Kidney epithelial cell (primary cell): Measurements from ENCODE around the gene WDR49. TPM values are rescaled to one million over a fixed set of nuclear protein-coding genes. Genes with fewer than 3 reads are reported as not detected.

Source experiments
- DNase-seq: peaks from one replicate; pipeline ENCODE4 v3.0.0-alpha.2; 2010; ENCODE audit warnings: low read depth
- H3K27me3 ChIP-seq: 2 replicates; pipeline ENCODE4 v1.6.0; 2011; ENCODE audit warnings: low read length; ENCODE audit not compliant: control insufficient read depth, insufficient read depth
- H3K36me3 ChIP-seq: 2 replicates; pipeline ENCODE4 v1.5.1; 2011; ENCODE audit warnings: low read length; ENCODE audit not compliant: control insufficient read depth, insufficient read depth
- H3K4me3 ChIP-seq: 2 replicates; pipeline ENCODE4 v1.5.1; 2011; ENCODE audit warnings: low read depth, mild to moderate bottlenecking, control low read depth, low read length
- total RNA-seq: library from RNA; depleted of rRNA; stranded (reverse); fragments of >200 nt; gene quantifications from 2 replicates; pipeline ENCODE4 v1.2.3, GENCODE V29; 2015
- TF ChIP-seq, protein P1 (sequence below): IDR thresholded peaks from 2 replicates; pipeline ENCODE4 v1.5.1; 2011; ENCODE audit warnings: mild to moderate bottlenecking, moderate library complexity, low read length, control low read depth, inconsistent platforms; ENCODE audit not compliant: insufficient read depth, poor library complexity, severe bottlenecking

WDR49 gene
- total RNA-seq, 1 donor from 2014 or later = not detected

- H3K4me3 ChIP-seq = no peak overlapping the region
- no peak for DNase-seq
- H3K36me3 ChIP-seq = no peaks in the 10 kb centered on the region
- H3K27me3 ChIP-seq = no peaks in the 10 kb centered on the region
- TF ChIP-seq, protein P1, sequence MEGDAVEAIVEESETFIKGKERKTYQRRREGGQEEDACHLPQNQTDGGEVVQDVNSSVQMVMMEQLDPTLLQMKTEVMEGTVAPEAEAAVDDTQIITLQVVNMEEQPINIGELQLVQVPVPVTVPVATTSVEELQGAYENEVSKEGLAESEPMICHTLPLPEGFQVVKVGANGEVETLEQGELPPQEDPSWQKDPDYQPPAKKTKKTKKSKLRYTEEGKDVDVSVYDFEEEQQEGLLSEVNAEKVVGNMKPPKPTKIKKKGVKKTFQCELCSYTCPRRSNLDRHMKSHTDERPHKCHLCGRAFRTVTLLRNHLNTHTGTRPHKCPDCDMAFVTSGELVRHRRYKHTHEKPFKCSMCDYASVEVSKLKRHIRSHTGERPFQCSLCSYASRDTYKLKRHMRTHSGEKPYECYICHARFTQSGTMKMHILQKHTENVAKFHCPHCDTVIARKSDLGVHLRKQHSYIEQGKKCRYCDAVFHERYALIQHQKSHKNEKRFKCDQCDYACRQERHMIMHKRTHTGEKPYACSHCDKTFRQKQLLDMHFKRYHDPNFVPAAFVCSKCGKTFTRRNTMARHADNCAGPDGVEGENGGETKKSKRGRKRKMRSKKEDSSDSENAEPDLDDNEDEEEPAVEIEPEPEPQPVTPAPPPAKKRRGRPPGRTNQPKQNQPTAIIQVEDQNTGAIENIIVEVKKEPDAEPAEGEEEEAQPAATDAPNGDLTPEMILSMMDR = no peak
These were observed 98.8 kb downstream of the WDR49 start for GRCh38 chr3:167554898-167555297.

GRCh38 chr3:167538081-167538480, 115.7 kb downstream of the WDR49 start:
- TF ChIP-seq, protein P1 = no peak
- no peaks in the 10 kb centered on the region for H3K27me3 ChIP-seq

GRCh38 chr3:167521006-167521355, 132.8 kb downstream of the WDR49 start:
- TF ChIP-seq, protein P1 = no peak
- H3K36me3 ChIP-seq = no peaks in the 10 kb centered on the region
- no peak for DNase-seq
- H3K27me3 ChIP-seq = no peaks in the 10 kb centered on the region
- no peak overlapping the region for H3K4me3 ChIP-seq

More at GRCh38 chr3:167538081-167538480, 115.7 kb downstream of the WDR49 start:
- no peak overlapping the region for H3K4me3 ChIP-seq
- no peak for DNase-seq
- no peaks in the 10 kb centered on the region for H3K36me3 ChIP-seq

- Histone ChIP-seq H3K4me3 (no peak overlapping the region), H3K36me3 (no peaks in the 10 kb centered on the region), H3K27me3 (no peaks in the 10 kb centered on the region)
- no peak for DNase-seq
- TF ChIP-seq, protein P1 = no peak
These were observed 133.3 kb downstream of the WDR49 start for GRCh38 chr3:167520266-167521005.

DNA sequence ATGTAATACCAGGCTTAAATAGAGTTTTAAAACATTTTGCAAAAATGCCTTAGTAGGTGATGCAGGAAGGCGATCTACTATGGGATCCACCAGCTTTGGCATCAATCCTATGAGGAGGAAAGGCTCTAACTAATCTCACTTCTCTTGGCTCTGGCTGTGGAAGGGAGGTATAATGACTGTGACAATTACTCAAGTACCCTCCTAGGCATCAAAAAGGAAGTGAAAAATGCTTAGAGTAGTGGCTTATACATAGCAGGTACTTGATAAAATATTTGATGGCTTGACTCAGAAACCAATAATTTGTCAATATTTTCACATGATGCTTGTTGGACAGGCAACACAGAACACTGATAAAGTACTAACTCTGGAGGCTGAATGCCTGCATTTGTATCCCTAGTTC, 145.8 kb downstream of the WDR49 start:
- DNase-seq = no peak
- TF ChIP-seq, protein P1 = no peak
- H3K27me3 ChIP-seq = no peaks in the 10 kb centered on the region

DNA sequence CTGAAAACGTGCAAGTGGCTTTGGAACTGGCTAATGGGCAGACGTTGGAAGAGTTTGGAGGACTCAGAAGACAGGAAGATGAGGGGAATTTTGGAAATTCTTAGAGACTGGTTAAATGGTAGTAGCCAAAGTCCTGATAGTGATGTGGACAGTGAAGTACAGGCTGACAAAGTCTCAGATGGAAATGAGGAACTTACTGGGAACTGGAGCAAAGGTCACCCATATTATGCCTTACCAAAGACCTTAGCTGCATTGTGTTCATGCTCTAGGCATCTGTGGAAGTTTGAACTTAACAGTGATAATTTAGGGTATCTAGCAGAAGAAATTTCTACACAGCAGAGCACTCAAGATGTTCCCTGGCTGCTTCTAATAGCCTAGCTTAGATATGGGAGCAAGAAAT, 151.3 kb downstream of the WDR49 start:
- no peak for DNase-seq
- H3K4me3 ChIP-seq = no peak overlapping the region
- no peaks in the 10 kb centered on the region for H3K36me3 ChIP-seq
- TF ChIP-seq, protein P1 = no peak
- no peaks in the 10 kb centered on the region for H3K27me3 ChIP-seq

More for the DNA sequence above, 145.8 kb downstream of the WDR49 start:
- H3K4me3 ChIP-seq = no peak overlapping the region
- no peaks in the 10 kb centered on the region for H3K36me3 ChIP-seq
